DND-41 (cell line): ENCODE data around the gene MARCHF10.
"Not testable (repeated sequence)": the region's sequence is repeated elsewhere in the genome, so short reads cannot be mapped to it uniquely, and the experiment has no call there.

Source experiments
- ATAC-seq: fragments of 200-7000 bp; cut with Tn5 transposase; 3 replicates; pipeline ENCODE4 v1.9.1; 2021; ENCODE audit warnings: low read depth; ENCODE audit not compliant: insufficient read depth
- DNase-seq: peaks from one replicate; pipeline ENCODE4 v3.0.0-alpha.2; 2020
- H2AFZ ChIP-seq: 2 replicates; pipeline ENCODE4 v1.6.0; 2012; ENCODE audit warnings: low read depth, low read length
- H3K27ac ChIP-seq: 2 replicates; pipeline ENCODE4 v1.5.1; 2012; ENCODE audit warnings: low read length, inconsistent platforms
- H3K27me3 ChIP-seq: fragments of 200-600 bp; sonication (generic); 2 replicates; pipeline ENCODE4 v1.6.0; 2012; ENCODE audit warnings: low read length, mild to moderate bottlenecking, inconsistent platforms; ENCODE audit not compliant: insufficient read depth, poor library complexity
- H3K36me3 ChIP-seq: 2 replicates; pipeline ENCODE4 v1.5.1; 2012; ENCODE audit warnings: low read length, inconsistent platforms; ENCODE audit not compliant: insufficient read depth
- H3K4me1 ChIP-seq: 2 replicates; pipeline ENCODE4 v1.5.1; 2012; ENCODE audit warnings: mild to moderate bottlenecking, low read length; ENCODE audit not compliant: insufficient read depth
- H3K4me2 ChIP-seq: 2 replicates; pipeline ENCODE4 v1.6.0; 2012; ENCODE audit warnings: mild to moderate bottlenecking, moderate library complexity, low read length, inconsistent platforms; ENCODE audit not compliant: insufficient read depth
- H3K4me3 ChIP-seq, 2 experiments: fragments of 200-600 bp in 1 of 2; shearing (Covaris generic) in 1 of 2; 2 replicates each; pipeline ENCODE4 v1.5.1; 2012 to 2016; ENCODE audit warnings: inconsistent platforms in 2 of 2, low read length in 2 of 2, mild to moderate bottlenecking in 2 of 2, low read depth in 1 of 2, moderate library complexity in 1 of 2
- H3K79me2 ChIP-seq: 2 replicates; pipeline ENCODE4 v1.6.0; 2012; ENCODE audit warnings: low read length, inconsistent platforms; ENCODE audit not compliant: insufficient read depth
- H3K9ac ChIP-seq: 2 replicates; pipeline ENCODE4 v1.6.0; 2012; ENCODE audit warnings: low read depth, mild to moderate bottlenecking, inconsistent platforms, low read length, moderate library complexity
- H3K9me3 ChIP-seq: 2 replicates; pipeline ENCODE4 v1.5.1; 2012; ENCODE audit warnings: low read length, moderate library complexity, mild to moderate bottlenecking, inconsistent platforms; ENCODE audit not compliant: insufficient read depth, severe bottlenecking
- H4K20me1 ChIP-seq: 2 replicates; pipeline ENCODE4 v1.6.0; 2012; ENCODE audit warnings: low read length; ENCODE audit not compliant: insufficient read depth
- CTCF ChIP-seq: IDR thresholded peaks from 2 replicates; pipeline ENCODE4 v1.5.1; 2012; ENCODE audit warnings: borderline replicate concordance, low read length, moderate library complexity, mild to moderate bottlenecking; ENCODE audit not compliant: poor library complexity, severe bottlenecking; ENCODE audit errors: extremely low read depth
- EZH2 ChIP-seq: IDR thresholded peaks from 3 replicates; pipeline ENCODE4 v1.6.1; 2012; ENCODE audit warnings: borderline replicate concordance, low read depth, mild to moderate bottlenecking, moderate library complexity, low read length, inconsistent platforms; ENCODE audit not compliant: severe bottlenecking

Gene MARCHF10

GRCh38 chr17:62696256-62696655 is 111.9 kb downstream of the MARCHF10 start:
- no peak overlapping the region for H2AFZ ChIP-seq
- H3K4me1 ChIP-seq: no peaks in the 10 kb centered on the region
- ATAC-seq (no peak), DNase-seq (no peak)
- no peak overlapping the region for H3K9ac ChIP-seq
- no peak overlapping the region for H3K4me3 ChIP-seq
- TF ChIP-seq EZH2 (no peak), CTCF (no peak)
- H3K36me3 ChIP-seq: no peaks in the 10 kb centered on the region
- no peaks in the 10 kb centered on the region for H3K79me2 ChIP-seq
- H3K27me3 ChIP-seq: no peaks in the 10 kb centered on the region
- H3K9me3 ChIP-seq: no peaks in the 10 kb centered on the region
- H4K20me1 ChIP-seq: no peaks in the 10 kb centered on the region
- H3K27ac ChIP-seq: no peak overlapping the region
- H3K4me2 ChIP-seq: no peak overlapping the region

GRCh38 chr17:62695093-62695738 is 112.9 kb downstream of the MARCHF10 start:
- not testable (repeated sequence) for H3K27me3 ChIP-seq, H3K4me2 ChIP-seq, H3K4me1 ChIP-seq, H3K36me3 ChIP-seq, H3K27ac ChIP-seq, H3K79me2 ChIP-seq, H3K9me3 ChIP-seq, H2AFZ ChIP-seq, ATAC-seq, H3K9ac ChIP-seq, H4K20me1 ChIP-seq, H3K4me3 ChIP-seq, DNase-seq

- Histone ChIP-seq H3K9ac (no peak overlapping the region), H3K4me3 (no peak overlapping the region), H3K27me3 (no peaks in the 10 kb centered on the region), H2AFZ (no peak overlapping the region), H3K27ac (no peak overlapping the region), H4K20me1 (no peaks in the 10 kb centered on the region; the same call in 1 of the 2 replicates), H3K9me3 (no peaks in the 10 kb centered on the region), H3K79me2 (no peaks in the 10 kb centered on the region), H3K36me3 (peaks cover 5% of the 10 kb centered on the region; the same call in 1 of the 2 replicates), H3K4me1 (no peaks in the 10 kb centered on the region), H3K4me2 (no peak overlapping the region)
- DNase-seq (no peak), ATAC-seq (no peak)
- TF ChIP-seq EZH2: no peak
- no peak for TF ChIP-seq CTCF
These were observed 114.3 kb downstream of the MARCHF10 start for GRCh38 chr17:62693616-62694409.

- no peak overlapping the region for H3K9ac ChIP-seq
- TF ChIP-seq EZH2: no peak
- TF ChIP-seq CTCF: peak; percentile 41
- DNase-seq (no peak), ATAC-seq (peak; percentile 71)
- no peaks in the 10 kb centered on the region for H3K4me1 ChIP-seq
- H3K4me2 ChIP-seq: no peak overlapping the region
- no peaks in the 10 kb centered on the region for H3K27me3 ChIP-seq
- H2AFZ ChIP-seq: no peak overlapping the region
- H4K20me1 ChIP-seq: no peaks in the 10 kb centered on the region; the same call in 1 of the 2 replicates
- H3K79me2 ChIP-seq: no peaks in the 10 kb centered on the region
- no peak overlapping the region for H3K4me3 ChIP-seq
- no peak overlapping the region for H3K27ac ChIP-seq
- H3K36me3 ChIP-seq: peaks cover 5% of the 10 kb centered on the region; the same call in 1 of the 2 replicates
- H3K9me3 ChIP-seq: no peaks in the 10 kb centered on the region
These were observed 115.2 kb downstream of the MARCHF10 start for GRCh38 chr17:62692721-62693431.
